Skeletal muscle cell (primary cell): ENCODE data around the gene PTPN5.

Source experiments
- DNase-seq: peaks from one replicate; pipeline ENCODE4 v3.0.0-alpha.2; 2010; ENCODE audit warnings: low read depth
- H3K4me3 ChIP-seq: 2 replicates; pipeline ENCODE4 v1.5.1; 2011; ENCODE audit warnings: low read depth, mild to moderate bottlenecking, control low read depth, low read length, moderate library complexity

Gene PTPN5

DNA sequence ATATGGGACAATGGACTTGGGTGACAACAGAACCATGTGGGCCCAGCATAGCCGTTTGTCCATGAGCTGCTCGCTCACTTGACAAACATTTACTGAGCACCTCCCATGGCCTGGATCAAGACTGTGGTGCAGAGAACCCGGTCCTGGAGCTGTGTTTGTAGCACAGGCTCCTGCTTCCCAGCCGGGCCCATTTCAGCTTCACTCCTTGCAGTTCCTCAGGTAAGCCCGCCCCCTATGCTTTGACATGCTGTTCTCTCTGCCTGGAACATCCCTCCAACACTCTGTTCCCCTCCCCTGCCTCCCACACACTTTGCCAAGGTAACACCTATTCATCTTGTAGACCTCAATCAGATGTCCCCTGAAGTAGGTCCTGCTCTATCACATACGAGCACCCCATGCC, 46.3 kb downstream of the PTPN5 start:
- H3K4me3 ChIP-seq = no peak overlapping the region
- no peak for DNase-seq

DNA sequence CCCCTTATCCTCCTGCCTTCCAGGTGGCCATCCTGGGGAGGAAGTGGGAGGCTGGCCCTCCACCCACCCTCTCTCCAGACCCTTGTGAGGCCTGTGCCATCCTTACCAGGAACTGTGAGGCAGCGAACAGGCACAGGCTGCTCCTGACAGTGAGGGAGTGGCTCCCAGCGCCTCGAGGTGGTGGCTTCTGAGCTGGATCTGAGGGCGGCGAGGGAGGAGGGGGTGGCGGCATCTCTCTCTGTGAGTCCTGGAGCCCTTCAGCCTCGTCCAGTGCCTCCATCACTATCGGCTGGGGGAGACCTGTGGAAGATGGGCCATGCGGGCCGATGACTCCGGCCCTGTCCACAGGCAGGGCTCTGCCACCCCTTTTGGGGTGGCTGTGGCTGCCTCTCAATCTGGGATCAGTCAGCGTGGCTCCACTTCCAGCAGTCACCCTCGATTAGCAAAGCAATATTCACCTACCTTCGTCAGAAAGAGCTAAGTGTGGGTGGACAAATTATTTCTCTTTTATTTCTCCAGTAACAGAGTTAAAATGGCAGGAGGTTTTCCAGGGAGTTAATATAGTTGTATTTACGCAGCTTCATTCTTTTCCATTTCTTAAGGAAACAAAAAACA, 47.6 kb downstream of the PTPN5 start:
- no peak for DNase-seq
- H3K4me3 ChIP-seq = no peak overlapping the region

DNA sequence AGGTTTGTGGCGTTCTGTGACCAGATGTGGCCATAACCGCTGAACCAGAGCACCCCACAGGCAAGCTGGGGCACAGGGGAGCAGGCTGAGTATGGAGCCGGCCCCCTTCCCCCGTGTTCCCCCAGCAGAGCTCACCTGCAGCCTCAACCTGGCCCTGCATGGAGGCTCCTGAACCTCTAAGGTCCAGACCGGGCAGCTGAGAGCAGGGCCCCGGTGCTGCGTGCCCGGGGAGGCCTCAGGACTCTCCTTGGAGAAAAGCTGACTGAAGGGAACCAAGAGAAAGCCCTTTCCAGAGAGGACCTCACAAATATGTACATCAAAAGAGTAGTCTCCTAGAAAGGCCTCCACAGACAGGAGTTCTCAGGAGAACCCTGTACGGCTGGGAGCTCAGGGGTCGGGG, 48.2 kb downstream of the PTPN5 start:
- no peak overlapping the region for H3K4me3 ChIP-seq
- no peak for DNase-seq

DNA sequence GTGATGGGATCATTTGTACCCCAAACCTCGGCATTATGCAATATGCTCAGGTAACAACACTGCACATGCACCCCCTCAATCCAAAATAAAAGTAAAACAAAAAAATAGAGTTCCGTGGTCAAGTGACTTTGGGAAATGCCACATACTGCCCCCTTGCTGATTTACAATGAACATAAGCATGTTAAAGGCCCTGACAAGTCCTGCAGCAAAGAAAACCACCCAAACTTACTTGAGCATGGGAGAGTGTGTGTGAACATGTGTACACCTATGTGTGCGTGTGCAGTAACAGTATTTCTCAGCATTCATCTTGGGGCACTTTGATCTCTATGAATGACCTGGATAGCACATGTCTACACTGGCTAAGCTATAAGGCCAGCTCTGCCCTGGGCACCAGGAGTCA, 49.8 kb downstream of the PTPN5 start:
- H3K4me3 ChIP-seq = no peak overlapping the region
- DNase-seq = no peak

DNA sequence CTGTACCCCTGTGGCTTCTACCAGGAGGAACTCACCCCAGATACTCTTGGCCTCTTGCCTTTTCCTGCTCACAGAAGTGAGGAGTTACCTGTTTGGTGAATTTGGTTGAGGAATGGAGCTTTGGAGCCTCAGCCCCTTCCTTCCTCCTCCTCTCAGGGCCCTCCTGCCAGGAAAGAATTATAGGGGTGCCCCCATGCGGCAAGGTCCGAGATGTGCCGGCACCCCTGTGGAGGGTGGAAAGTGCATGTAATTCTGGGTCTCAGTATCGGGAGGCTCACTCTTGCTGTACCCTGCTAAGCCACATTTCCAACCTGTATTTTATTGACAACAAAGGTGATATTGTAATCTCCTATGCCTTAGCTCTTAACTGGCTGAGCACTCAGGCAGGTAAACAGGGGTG, 51.9 kb downstream of the PTPN5 start:
- DNase-seq = no peak
- no peak overlapping the region for H3K4me3 ChIP-seq

DNA sequence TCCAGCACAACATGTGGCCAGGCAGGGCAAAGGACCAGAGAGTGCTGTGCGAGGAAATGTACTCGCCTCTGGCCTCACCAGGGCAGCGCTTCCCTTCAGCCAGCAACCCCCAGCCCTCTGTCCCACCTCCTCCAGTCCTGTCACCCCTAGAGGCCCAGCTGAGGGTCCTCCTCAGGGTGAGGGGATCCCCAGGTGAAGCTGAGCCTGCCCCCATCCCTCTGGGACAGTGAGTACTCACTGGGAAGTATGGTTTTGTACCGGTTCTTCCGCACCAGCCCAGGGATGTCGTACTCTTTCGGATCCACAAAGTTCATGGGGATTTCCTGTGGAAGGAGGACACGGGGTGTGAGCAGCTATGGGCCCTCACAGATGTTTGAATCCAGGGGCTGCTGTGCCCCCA, 54.0 kb downstream of the PTPN5 start:
- no peak for DNase-seq
- H3K4me3 ChIP-seq = no peak overlapping the region

DNA sequence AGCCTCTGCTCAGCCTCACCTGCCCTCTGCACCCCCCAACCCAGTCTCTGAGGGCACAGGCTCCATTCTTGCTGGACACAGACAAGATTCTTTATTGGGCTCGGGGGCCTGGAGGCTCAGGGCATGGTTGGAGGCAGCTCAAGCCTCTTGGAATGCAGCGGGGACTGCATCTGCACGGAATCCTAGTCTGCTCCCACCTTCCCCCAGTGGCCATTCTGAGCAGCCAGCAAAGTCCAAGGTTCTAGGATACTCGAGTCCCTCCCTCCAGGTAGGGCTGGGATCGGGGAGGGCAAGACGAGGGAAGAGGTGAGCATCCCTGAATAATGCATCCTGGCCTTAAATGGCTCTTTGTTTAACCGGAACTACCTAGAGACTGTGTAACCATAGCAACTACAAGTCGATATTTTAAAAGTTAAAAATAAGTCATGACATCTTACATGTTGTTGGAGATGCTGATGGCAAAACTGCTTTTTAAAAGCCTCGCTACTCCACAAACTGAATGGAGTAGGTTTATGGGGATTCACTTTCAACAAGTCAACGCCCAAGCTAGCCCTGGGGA, 54.9 kb downstream of the PTPN5 start:
- no peak for DNase-seq
- H3K4me3 ChIP-seq = no peak overlapping the region

DNA sequence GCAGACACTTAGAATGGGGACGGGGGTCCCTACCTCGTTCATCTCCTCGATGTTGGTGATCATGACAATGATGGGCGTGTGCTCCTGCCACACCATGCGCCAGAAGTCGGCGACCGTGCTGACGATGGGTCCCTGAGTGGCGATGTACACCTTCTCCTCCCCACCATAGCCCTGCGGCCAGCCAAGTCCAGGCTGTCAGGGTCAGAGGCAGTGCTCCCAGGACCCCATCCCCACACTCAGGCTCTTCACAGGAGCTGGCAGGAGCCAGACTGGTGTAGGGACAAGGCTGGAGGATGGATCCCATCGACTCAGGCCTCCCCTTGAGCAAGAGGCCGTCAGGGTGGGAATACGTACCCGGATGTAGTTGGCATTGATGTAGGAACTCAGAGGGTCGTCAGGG, 58.4 kb downstream of the PTPN5 start:
- DNase-seq = no peak
- H3K4me3 ChIP-seq = no peak overlapping the region

DNA sequence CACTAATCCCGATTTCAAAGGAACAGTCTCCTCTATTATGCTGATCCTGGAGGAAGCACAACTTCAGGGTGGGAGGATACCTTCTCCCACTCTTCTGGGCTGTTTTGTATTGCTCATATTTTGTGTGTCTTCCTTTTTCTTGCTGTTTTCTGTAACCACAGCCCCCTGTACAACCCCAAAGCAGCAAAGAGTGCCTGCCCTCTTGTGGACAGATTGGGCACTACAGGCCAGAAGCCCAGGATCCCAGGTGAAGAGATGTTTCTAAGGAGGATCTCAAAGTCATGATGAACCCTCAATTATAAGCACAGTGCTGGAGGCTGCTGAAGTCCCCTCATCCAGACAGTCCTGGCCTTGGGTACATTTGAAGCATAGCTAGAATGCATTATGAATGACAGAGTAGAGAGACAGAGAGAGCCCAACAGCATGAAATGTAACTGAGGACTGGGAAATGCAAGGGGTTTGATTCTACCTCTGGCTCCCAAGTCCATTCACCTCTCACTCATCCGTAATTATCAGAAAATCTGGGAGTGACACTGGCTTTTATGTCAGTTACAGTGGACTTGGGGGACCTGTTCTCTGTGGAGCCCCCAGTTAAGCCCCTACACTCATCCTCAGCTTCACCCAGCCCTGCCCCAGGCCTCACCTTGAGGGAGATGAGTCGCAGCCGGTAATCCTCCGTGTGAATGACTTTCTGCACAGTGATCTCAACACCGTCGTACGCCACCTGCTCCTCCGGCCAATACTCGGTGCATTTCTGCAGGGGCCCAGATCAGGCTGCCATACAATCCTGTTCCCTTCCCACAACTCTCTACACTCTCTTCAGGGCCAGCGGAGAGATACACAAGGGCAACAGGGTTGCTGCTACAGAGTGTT, 59.4 kb downstream of the PTPN5 start:
- no peak for DNase-seq
- H3K4me3 ChIP-seq = no peak overlapping the region

DNA sequence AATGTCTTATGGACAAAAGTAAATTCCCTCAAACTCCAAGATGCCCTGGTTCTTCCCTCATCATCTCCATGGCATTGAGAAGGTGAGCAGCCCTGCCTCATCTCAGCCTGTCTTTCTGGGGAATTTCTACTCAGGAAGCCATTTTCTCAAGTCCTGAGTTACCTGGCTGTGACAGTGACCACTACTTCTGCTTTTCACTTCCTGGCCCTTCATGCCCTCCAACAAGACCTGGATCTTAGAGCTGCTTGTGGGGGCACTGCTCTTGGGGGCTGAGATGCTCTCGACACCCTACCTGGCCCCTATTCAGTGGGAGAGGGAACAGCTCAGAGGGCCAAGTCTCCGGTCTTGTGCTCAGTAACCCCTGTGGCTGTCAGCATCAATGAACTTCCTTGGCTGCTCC, 60.2 kb downstream of the PTPN5 start:
- DNase-seq = no peak
- no peak overlapping the region for H3K4me3 ChIP-seq

DNA sequence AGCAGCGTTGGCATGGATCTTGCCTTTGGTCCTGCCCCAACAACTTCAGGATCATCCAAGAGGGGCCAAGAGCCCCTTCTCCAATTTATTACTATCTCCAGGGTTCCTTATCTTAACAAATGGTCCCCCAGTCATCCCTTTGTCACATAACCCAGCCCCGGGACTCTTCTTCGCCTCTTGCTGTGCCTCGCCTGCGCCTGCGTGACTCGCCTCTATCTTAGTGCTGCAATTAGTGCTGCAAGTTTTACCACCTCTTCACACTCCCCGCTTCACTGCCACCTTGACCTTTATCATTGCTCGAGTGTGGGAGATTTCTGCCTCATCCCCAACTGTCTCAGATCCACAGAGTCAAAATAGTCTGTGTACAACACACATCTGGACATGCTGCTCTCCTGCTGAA, 61.6 kb downstream of the PTPN5 start:
- H3K4me3 ChIP-seq = no peak overlapping the region

DNA sequence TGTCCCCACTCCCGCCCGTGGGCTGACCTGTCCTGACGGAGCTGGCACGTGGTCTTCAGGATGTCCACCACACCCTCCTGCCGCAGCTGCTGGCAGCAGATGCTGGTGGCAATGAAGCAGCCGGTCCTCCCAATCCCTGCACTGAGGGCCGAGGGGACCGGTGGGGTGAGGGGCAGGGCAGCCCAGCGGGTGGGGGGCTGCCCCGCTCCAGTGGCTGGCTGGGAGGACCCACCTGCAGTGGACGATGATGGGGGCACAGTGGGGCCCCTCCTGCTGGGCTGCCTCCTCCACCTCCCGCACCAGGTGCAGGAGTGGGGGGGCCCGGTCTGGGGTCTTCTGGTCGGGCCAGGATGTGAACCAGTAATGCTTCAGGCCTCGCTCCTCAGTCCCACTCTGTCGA, 62.2 kb downstream of the PTPN5 start:
- no peak overlapping the region for H3K4me3 ChIP-seq
- no peak for DNase-seq

More for the DNA sequence above, 61.6 kb downstream of the PTPN5 start:
- no peak for DNase-seq

DNA sequence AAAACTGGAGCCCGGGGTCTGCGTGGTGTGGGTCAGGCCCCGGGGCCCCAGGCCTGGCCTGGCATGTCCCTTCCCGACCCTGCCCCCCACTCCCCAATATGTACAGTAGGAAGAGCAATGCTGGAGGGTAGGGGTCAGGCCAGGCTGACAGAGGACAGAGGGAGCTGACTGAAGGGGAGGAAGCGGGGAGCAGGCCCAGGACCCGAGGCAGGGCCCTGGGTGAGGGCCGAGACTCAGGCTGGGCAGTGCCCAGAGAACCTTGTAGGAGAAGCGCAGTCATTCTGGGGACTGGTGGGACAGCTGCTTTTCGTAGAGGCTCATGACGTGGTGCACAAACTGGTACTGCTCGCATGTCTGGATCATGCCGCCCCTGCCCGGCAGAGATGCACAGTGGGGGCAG, 62.9 kb downstream of the PTPN5 start:
- DNase-seq = no peak
- no peak overlapping the region for H3K4me3 ChIP-seq

DNA sequence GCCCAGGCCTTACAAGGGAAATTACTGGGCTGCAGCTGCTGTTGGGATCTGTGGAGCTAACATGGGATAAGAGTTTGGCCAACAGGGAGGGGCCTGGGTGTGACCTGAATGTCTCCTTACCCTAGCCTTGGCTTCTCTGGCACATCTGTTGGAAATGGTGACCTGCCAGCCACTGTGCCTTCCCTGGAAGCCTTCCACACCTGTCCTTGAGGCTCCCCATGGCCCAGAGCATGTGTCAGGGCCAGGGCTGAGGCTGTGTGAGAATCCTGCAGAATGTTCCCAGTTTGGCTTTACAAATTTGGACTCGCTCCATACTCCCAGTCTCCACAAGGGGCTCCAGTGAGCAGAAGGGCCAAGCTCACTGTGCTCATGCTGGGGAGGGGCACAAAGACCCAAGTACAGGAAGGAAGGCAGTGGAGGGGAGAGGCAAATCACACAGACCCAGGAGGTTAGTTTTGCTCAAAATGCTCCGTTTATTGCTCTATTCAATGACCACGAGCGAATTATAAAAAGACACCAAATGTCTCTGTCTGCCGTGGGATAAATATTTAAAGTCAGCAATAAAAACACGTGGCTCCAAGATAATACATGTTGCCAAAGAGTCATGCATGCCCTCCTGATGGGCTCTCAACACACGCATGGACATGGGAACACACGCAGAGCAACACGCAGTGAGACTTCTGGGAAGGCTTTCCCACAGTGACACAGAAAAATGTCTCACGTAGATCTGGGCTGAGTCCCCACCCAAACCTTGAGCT, 63.9 kb downstream of the PTPN5 start:
- no peak overlapping the region for H3K4me3 ChIP-seq
- no peak for DNase-seq

DNA sequence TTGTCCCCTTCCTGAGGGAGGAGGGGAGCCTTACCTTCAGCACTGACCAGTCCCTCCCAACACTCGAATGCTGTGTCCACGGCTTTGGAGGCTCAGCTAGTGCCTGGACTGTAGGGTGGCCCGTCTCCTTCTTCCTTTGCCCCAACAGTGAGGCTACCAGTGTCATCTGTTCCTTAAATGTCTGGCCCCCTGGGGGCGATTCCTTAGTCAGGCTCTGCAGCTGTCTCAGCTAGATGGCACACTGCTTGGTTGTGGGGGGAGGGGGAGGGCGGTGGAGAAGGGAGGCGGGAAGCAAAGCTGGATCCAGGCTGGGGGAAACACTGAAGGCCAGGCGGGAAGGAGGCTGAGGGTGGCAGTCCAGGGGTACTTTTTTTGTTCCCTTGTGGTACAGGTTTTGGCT, 65.6 kb downstream of the PTPN5 start, which contains the start of gene IGSF22:
Gene IGSF22 (minus strand): TSS at position 149 of the 400 bp plus-strand sequence. CDS start 1,952 bp downstream, outside the sequence.
- no peak for DNase-seq
- H3K4me3 ChIP-seq = no peak within 1 kb of the TSS

DNA sequence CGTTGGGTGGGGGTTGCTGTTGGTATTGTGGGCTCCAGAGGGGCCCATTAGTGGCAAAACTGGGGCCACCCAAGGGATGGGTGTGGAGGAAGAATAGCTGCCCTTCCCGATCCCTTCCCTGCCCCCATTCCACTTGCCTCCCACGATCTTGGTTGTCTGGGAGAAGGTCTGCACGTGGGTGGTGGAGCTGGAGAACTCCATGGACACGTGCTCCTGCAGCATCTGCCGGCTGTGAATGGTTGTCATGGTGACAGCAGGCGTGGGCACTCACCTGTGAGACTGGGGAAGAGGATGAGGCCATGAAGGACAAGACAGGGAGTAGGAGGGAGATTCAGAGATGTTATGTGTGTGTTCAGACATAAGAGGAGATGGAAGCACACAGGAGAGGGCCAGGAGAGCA, 67.6 kb downstream of the PTPN5 start:
- no peak for DNase-seq
- no peak overlapping the region for H3K4me3 ChIP-seq

DNA sequence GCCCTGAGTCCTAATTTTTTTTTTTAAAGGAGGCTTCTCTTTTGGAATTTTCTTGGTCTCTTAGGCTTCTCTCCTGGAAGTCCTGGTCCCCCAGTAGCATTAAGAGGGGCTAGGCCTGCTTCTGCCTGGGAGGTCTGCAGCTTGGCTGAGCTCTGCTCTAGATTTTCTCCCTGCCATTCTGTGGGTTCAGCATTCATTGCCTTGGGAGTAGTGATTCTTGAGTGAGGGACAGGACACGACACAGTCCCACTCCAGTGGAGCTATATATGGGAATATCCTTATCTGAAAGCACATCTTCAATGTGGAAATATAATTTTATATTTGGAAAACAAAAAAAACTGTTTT, 69.3 kb downstream of the PTPN5 start:
- no peak overlapping the region for H3K4me3 ChIP-seq
- no peak for DNase-seq

DNA sequence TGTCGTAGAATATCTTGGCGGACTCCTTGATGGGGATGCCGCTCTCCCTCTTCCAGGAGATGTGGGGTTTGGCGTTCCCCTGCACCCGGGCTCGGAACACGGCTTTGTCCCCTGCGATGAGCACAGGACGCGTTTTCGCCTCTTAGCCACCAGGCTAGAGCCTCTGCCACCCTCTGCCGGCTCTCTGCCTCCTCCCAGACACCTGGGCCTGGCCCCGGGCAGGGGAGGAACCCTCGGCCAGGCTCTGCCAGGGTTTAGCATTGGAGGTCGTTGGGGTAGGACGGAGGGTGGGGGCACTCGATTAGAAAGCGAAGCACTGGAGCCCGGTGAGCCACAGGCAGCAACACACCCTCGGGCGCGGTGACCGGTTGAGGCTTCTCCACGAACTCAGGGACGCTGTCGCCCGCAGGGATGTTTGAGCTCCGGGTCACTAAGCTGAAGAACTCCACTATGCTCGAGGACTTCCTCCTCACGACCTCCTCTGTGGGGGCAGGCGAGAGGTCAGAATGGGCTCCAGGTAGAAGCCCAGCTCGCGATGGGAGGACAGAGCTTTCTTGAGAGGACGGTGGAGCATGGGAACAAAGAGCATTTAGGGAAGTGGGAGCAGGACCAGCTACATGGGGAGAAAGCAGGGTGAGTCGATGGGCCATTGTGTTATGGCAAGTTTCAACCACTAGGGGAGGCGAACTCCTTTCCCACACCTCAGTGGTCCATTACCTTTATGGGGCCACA, 69.9 kb downstream of the PTPN5 start:
- H3K4me3 ChIP-seq = peak overlapping the region; percentile 59
- no peak for DNase-seq

DNA sequence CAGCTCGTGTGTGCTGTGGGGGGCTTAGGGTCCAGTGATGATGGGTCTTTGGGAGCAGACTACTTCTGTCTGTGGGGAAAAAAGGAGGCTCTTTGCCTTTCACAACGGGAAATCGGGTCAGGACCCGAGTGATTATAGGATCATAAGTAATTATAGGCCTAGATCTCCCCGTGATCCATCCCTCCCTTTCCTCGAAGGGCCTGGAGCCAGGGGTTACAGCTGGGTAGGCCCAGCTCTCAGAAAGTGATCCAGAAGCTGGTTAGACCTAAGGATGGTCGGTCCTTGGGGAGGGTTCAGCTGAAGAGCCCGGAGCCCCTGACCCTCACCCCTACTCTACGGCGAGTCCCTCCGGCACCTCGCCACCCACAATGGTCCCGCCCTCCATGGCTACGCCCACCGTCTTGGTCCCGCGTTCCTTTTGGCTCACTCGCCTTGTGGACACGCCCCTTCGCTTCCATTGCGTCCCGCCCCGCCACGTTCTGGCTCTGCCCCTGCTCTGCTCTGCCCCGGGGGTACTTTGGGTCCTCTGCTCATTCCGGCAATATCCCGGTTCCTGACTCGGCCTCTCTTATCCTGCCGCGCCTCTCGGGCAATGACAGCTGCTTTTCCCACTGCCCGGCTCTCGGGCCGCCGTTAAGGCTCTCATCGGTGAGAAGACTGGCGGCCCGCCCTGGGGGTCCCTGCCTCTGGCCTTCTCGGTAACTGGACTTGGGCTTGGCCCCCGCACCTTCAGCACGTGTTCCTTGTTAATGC, 70.6 kb downstream of the PTPN5 start:
- no peak for DNase-seq
- peak overlapping the region; percentile 59 for H3K4me3 ChIP-seq
